IMR-90 (cell line): Measurements from ENCODE around the gene PIK3C2A. TPM values are rescaled to one million over a fixed set of nuclear protein-coding genes. Genes with fewer than 3 reads are reported as not detected.

Experiments used
- ATAC-seq: fragments of 200-7000 bp; cut with Tn5 transposase; 2 replicates; pipeline ENCODE4 v1.9.1; 2020; ENCODE audit warnings: low read depth, mild to moderate bottlenecking, moderate library complexity
- BruUV-seq: library from RNA; stranded (reverse); fragments of 400-500 nt; replicated peaks from 2 replicates; lab custom pipeline; 2021; lab: Mats Ljungman, UMichigan
- CTCF ChIA-PET: fragments of 300-600 bp; formaldehyde crosslinking; extraction: SDS; loops from one replicate; lab custom pipeline; 2021; ENCODE audit warnings: antibody characterized with exemption; lab: Yijun Ruan, JAX
- POLR2A ChIA-PET: fragments of 300-600 bp; sonication (Branson Sonifier 250); formaldehyde crosslinking; loops from one replicate; lab custom pipeline; 2022; ENCODE audit warnings: antibody characterized with exemption; ENCODE audit not compliant: unreplicated experiment; lab: Charles Lee
- DNase-seq: peaks from one replicate; pipeline ENCODE4 v3.0.0; 2013
- H2AFZ ChIP-seq: replicated peaks from 2 replicates; pipeline ENCODE3; 2013; ENCODE audit warnings: low read length, mild to moderate bottlenecking; ENCODE audit not compliant: poor library complexity
- H2AK5ac ChIP-seq: 2 replicates; pipeline ENCODE4 v1.6.1; 2013; ENCODE audit warnings: low read depth, low read length, inconsistent platforms
- H2AK9ac ChIP-seq: replicated peaks from 2 replicates; pipeline ENCODE3; 2013; ENCODE audit warnings: mild to moderate bottlenecking, low read depth, low read length, moderate library complexity; ENCODE audit not compliant: poor library complexity
- H2BK120ac ChIP-seq: 2 replicates; pipeline ENCODE4 v1.6.1; 2013; ENCODE audit warnings: low read depth, low read length, inconsistent platforms
- H2BK15ac ChIP-seq: 3 replicates; pipeline ENCODE4 v1.6.1; 2013; ENCODE audit warnings: low read depth, low read length, inconsistent platforms
- H2BK20ac ChIP-seq: 2 replicates; pipeline ENCODE4 v1.6.1; 2013; ENCODE audit warnings: low read depth, mild to moderate bottlenecking, inconsistent platforms, low read length, moderate library complexity
- H2BK5ac ChIP-seq: 2 replicates; pipeline ENCODE4 v1.6.1; 2013; ENCODE audit warnings: mild to moderate bottlenecking, low read depth, low read length, inconsistent platforms; ENCODE audit not compliant: poor library complexity, severe bottlenecking
- H3K14ac ChIP-seq: replicated peaks from 2 replicates; pipeline ENCODE4 v1.6.1; 2013; ENCODE audit warnings: low read depth, low read length, inconsistent platforms
- H3K18ac ChIP-seq: 2 replicates; pipeline ENCODE4 v1.6.1; 2013; ENCODE audit warnings: low read depth, low read length, control low read depth
- H3K23ac ChIP-seq: 2 replicates; pipeline ENCODE4 v1.6.1; 2013; ENCODE audit warnings: low read depth, low read length, inconsistent platforms
- H3K27ac ChIP-seq: 2 replicates; pipeline ENCODE4 v1.5.1; 2013; ENCODE audit warnings: mild to moderate bottlenecking, control low read depth, low read length; ENCODE audit not compliant: insufficient read depth
- H3K27me3 ChIP-seq: 2 replicates; pipeline ENCODE4 v1.6.1; 2013; ENCODE audit warnings: low read length; ENCODE audit not compliant: control insufficient read depth, insufficient read depth
- H3K36me3 ChIP-seq: 2 replicates; pipeline ENCODE4 v1.6.1; 2013; ENCODE audit warnings: low read length, mixed read lengths; ENCODE audit not compliant: control insufficient read depth, insufficient read depth
- H3K4ac ChIP-seq: 2 replicates; pipeline ENCODE4 v1.6.1; 2013; ENCODE audit warnings: low read depth, low read length, inconsistent platforms
- H3K4me1 ChIP-seq: 2 replicates; pipeline ENCODE4 v1.6.1; 2013; ENCODE audit warnings: low read length, mixed read lengths; ENCODE audit not compliant: control insufficient read depth, insufficient read depth
- H3K4me2 ChIP-seq: 2 replicates; pipeline ENCODE4 v1.6.1; 2013; ENCODE audit warnings: low read depth, mild to moderate bottlenecking, control low read depth, low read length, moderate library complexity
- H3K4me3 ChIP-seq: 2 replicates; pipeline ENCODE4 v1.5.1; 2013; ENCODE audit warnings: low read depth, mild to moderate bottlenecking, control low read depth, low read length, moderate library complexity; ENCODE audit not compliant: insufficient read depth
- H3K56ac ChIP-seq: 2 replicates; pipeline ENCODE4 v1.6.1; 2013; ENCODE audit warnings: low read length, inconsistent platforms; ENCODE audit not compliant: insufficient read depth; ENCODE audit errors: extremely low read depth
- H3K79me1 ChIP-seq, 2 experiments: 2 replicates each; pipeline ENCODE4 v1.6.1; 2013; ENCODE audit warnings: low read length in 2 of 2, inconsistent platforms in 1 of 2, low read depth in 1 of 2
- H3K9ac ChIP-seq: 2 replicates; pipeline ENCODE4 v1.6.1; 2013; ENCODE audit warnings: low read depth, low read length, control low read depth
- H3K9me1 ChIP-seq: 2 replicates; pipeline ENCODE4 v1.6.1; 2013; ENCODE audit warnings: low read length, inconsistent platforms; ENCODE audit not compliant: insufficient read depth
- H3K9me3 ChIP-seq: 2 replicates; pipeline ENCODE4 v1.6.1; 2013; ENCODE audit warnings: low read length; ENCODE audit not compliant: control insufficient read depth, insufficient read depth
- H4K20me1 ChIP-seq: 2 replicates; pipeline ENCODE4 v1.6.1; 2013; ENCODE audit warnings: low read length, inconsistent platforms; ENCODE audit not compliant: insufficient read depth
- H4K5ac ChIP-seq: 2 replicates; pipeline ENCODE4 v1.6.1; 2013; ENCODE audit warnings: mild to moderate bottlenecking, low read depth, low read length, control low read depth
- H4K8ac ChIP-seq, 2 experiments: 2 replicates each; pipeline ENCODE4 v1.6.1; 2013; ENCODE audit warnings: low read depth in 2 of 2, low read length in 2 of 2, control low read depth in 1 of 2, inconsistent platforms in 1 of 2
- H4K91ac ChIP-seq: 2 replicates; pipeline ENCODE4 v1.6.1; 2013; ENCODE audit warnings: low read depth, low read length, inconsistent platforms; ENCODE audit not compliant: insufficient read depth
- CHD1 ChIP-seq: IDR thresholded peaks from 2 replicates; pipeline ENCODE4 v1.6.1; 2012; ENCODE audit warnings: low read depth, low read length, improper control_type of control experiment
- MAFK ChIP-seq: IDR thresholded peaks from 2 replicates; pipeline ENCODE4 v1.6.1; 2012; ENCODE audit warnings: low read depth, low read length, improper control_type of control experiment
- RFX5 ChIP-seq: IDR thresholded peaks from 2 replicates; pipeline ENCODE4 v1.8.0; 2012; ENCODE audit warnings: low read depth, mild to moderate bottlenecking, low read length, moderate library complexity
- WGBS, 2 experiments: methylation state at CpG; one replicate each; pipeline versions ENCODE4 v1.1.5 to v1.1.7; 2013; ENCODE audit warnings: missing lambda C conversion rate in 2 of 2; ENCODE audit not compliant: insufficient read length in 1 of 2; ENCODE audit errors: extremely low coverage in 2 of 2; 5-methylcytosine and 5-hydroxymethylcytosine counted together
- dilution Hi-C: fragments of 300-500 bp; cut with HindIII; formaldehyde crosslinking; loops from one replicate; pipeline ENCODE4 v1.14.3; 2018; ENCODE audit warnings: low sequenced_read_pairs; ENCODE audit not compliant: unreplicated experiment
- in situ Hi-C: fragments of 300-500 bp; cut with MboI; formaldehyde crosslinking; loops from 3 replicates; pipeline ENCODE4 v1.14.3; 2019; ENCODE audit warnings: low sequenced_read_pairs, inconsistent platforms, mixed read lengths
- intact Hi-C: fragments of 100-400 bp; cut with micrococcal nuclease; formaldehyde crosslinking; loops from 2 replicates; pipeline ENCODE4 v1.10.0; 2022
- polyA plus RNA-seq, 3 experiments: library from polyadenylated mRNA; depleted of rRNA; stranded (reverse); fragments of >200 nt; gene quantifications; 2 replicates each; pipeline ENCODE4 v1.2.3, GENCODE V29; 2012; ENCODE audit warnings: low replicate concordance in 1 of 3
- total RNA-seq: library from RNA; depleted of rRNA; stranded (reverse); fragments of >200 nt; gene quantifications from 2 replicates; pipeline ENCODE4 v1.2.3, GENCODE V29; 2012

Gene PIK3C2A
- total and polyA plus RNA-seq, 2 of the 4 experiments (the other 2 are of a cell fraction) = 14.6 to 36.6 TPM

DNA sequence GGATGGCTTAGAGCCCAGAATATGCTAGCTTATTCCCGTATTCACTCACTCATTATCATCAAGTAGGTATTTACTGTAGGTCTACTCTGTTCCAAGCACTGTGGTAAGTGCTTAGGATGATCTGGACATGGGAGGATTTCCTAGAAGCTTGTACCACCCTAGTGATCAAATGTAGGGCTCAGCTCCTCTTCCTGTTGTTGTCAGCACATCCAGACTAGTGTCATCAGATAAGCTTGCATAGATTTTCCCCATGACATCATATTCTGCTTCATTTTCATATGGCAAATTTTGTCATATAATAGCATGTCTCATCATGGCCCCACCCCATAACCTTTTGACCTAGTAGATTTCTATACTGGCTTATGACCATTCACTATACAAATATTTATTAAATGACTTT lies 49.4 kb upstream of the PIK3C2A start:
- in situ Hi-C loops (no loop called here), intact Hi-C loops (no loop called here), dilution Hi-C loops (no loop called here)
- Histone ChIP-seq H2BK5ac (peak overlapping the region; percentile 95), H2BK120ac (peak overlapping the region; percentile 81), H3K4ac (peak overlapping the region; percentile 85), H3K56ac (0 out of 2 replicates have a peak overlapping the region, but pooled peaks have one; percentile 27), H2BK20ac (peak overlapping the region; percentile 41), H3K18ac (peak overlapping the region; percentile 79), H3K4me2 (peak overlapping the region; percentile 39), H3K9me3 (no peaks in the 10 kb centered on the region), H3K36me3 (no peaks in the 10 kb centered on the region), H2AFZ (peak overlapping the region; percentile 73), H3K79me1 (no peaks in the 10 kb centered on the region), H4K20me1 (no peaks in the 10 kb centered on the region), H3K9me1 (0 out of 2 replicates have a peak, but pooled peaks cover 2% of the 10 kb centered on the region), H3K4me1 (peaks cover 10% of the 10 kb centered on the region), H4K8ac (peak overlapping the region; percentile 74 to 82), H2AK9ac (no peak overlapping the region), H2BK15ac (peak overlapping the region; percentile 65; the same call in 2 of the 3 replicates), H3K27ac (peak overlapping the region; percentile 97), H4K5ac (peak overlapping the region; percentile 58), H3K14ac (peak overlapping the region; percentile 8; the same call in 1 of the 2 replicates), H4K91ac (peak overlapping the region; percentile 90), H2AK5ac (peak overlapping the region; percentile 88), H3K4me3 (no peak overlapping the region), H3K27me3 (no peaks in the 10 kb centered on the region), H3K23ac (peak overlapping the region; percentile 10; the same call in 1 of the 2 replicates), H3K9ac (peak overlapping the region; percentile 43)
- ATAC-seq (peak; percentile 35), DNase-seq (peak; percentile 78)
- WGBS, 2 experiments = no CpG with 5 or more reads among the region's 1 CpG
- POLR2A ChIA-PET = interaction anchor here (0.6 kb wide), 1 partner anchor 10 kb away, joined by 3 read pairs; no protein-coding TSS in a partner anchor
- BruUV-seq = no TSS peak
- TF ChIP-seq CHD1 (no peak), RFX5 (no peak), MAFK (0 out of 2 replicates have a peak, but pooled peaks have one; percentile 4)
- CTCF ChIA-PET = interaction anchor here (1.0 kb wide), 1 partner anchor 18 kb away, joined by 3 read pairs; no protein-coding TSS in a partner anchor
